Right cardiac atrium (tissue), 5 donors: ENCODE results near the gene OR6C70. TPM values are rescaled to one million over a fixed set of nuclear protein-coding genes. Genes with fewer than 3 reads are reported as not detected.
"Not testable (repeated sequence)": the region's sequence is repeated elsewhere in the genome, so short reads cannot be mapped to it uniquely, and the experiment has no call there.

ENCODE experiments used
- ATAC-seq, 2 donors: fragments of 200-7000 bp; cut with Tn5 transposase; one replicate each; pipeline versions ENCODE4 v1.8.0 to v1.9.1; 2020; ENCODE audit warnings: moderate library complexity in 2 of 2, mild to moderate bottlenecking in 1 of 2
- DNase-seq, 3 donors: peaks; one replicate each; pipeline ENCODE4 v3.0.0-alpha.2; 2020
- H3K27ac ChIP-seq: one replicate; pipeline ENCODE4 v1.5.1; 2013; ENCODE audit warnings: mild to moderate bottlenecking, low read length, control low read depth, moderate library complexity
- H3K27me3 ChIP-seq: one replicate; pipeline ENCODE4 v1.6.1; 2013; ENCODE audit not compliant: control insufficient read depth, insufficient read depth
- H3K4me1 ChIP-seq: one replicate; pipeline ENCODE4 v1.6.1; 2013; ENCODE audit warnings: low read length; ENCODE audit not compliant: control insufficient read depth, insufficient read depth
- H3K4me3 ChIP-seq: one replicate; pipeline ENCODE4 v1.5.1; 2013; ENCODE audit warnings: low read length, control low read depth
- H3K9me3 ChIP-seq: one replicate; pipeline ENCODE4 v1.6.1; 2013; ENCODE audit warnings: low read length; ENCODE audit not compliant: control insufficient read depth
- WGBS: extraction: QIAGEN DNeasy Blood & Tissue Kit; methylation state at CpG from one replicate; pipeline ENCODE4 v1.1.7; 2013; 5-methylcytosine and 5-hydroxymethylcytosine counted together
- intact Hi-C, 4 donors: fragments of 100-400 bp; cut with DNase I; formaldehyde crosslinking; loops; one replicate each; pipeline versions ENCODE4 v1.11.0 to v1.14.0; 2022 to 2023
- long read RNA-seq, 4 donors: library from polyadenylated mRNA; unstranded; transcript quantifications; one replicate each; pipeline ENCODE4 v2.0.0, GENCODE V29; 2020 to 2021
- polyA plus RNA-seq: library from polyadenylated mRNA; stranded (reverse); fragments of 200-250 nt; gene quantifications from one replicate; pipeline ENCODE4 v1.2.3, GENCODE V29; 2013
- total RNA-seq, 4 donors: library from RNA; stranded (reverse); fragmentation: NEBNext Ultra II Directional; extraction: Animal tissue kit (Norgen Biotek cat#: 25700); gene quantifications; one replicate each; pipeline ENCODE4 v1.2.1, GENCODE V29; 2021
- donor health status: healthy with polysubstance abuse.
- donor health status: DM: no; HTN: yes; CAD: no.
- donor health status: DM: no; HTN: no; CAD: no.
- donor health status: DM: no; HTN: yes; CAD: no; lungs with severe emphysema.
- donor health status: DM: yes; HTN: yes; CAD: no.

Gene OR6C70
- total RNA-seq (not detected), polyA plus RNA-seq (not detected)
- long read RNA-seq, donor 1 = 0 reads
- long read RNA-seq, donor 2 = 0 reads
- long read RNA-seq, donor 3 = 0 reads
- long read RNA-seq, donor 4 = 0 reads

- intact Hi-C loops = no loop called here
- Histone ChIP-seq H3K4me3 (no peak within 1 kb of the TSS), H3K27ac (no peak within 1 kb of the TSS), H3K9me3 (no peaks in the 10 kb centered on the region), H3K4me1 (no peaks in the 10 kb centered on the region), H3K27me3 (no peaks in the 10 kb centered on the region)
- 75% methylated on average over 3 of the region's 3 CpGs for WGBS
- ATAC-seq (no peak), DNase-seq (no peak)
Measured at GRCh38 chr12:55470088-55470829, at the start of gene OR6C70. Gene OR6C70, minus strand, starts transcription at chr12:55470138. Its CDS starts 0 bp downstream, at chr12:55470138.

DNA sequence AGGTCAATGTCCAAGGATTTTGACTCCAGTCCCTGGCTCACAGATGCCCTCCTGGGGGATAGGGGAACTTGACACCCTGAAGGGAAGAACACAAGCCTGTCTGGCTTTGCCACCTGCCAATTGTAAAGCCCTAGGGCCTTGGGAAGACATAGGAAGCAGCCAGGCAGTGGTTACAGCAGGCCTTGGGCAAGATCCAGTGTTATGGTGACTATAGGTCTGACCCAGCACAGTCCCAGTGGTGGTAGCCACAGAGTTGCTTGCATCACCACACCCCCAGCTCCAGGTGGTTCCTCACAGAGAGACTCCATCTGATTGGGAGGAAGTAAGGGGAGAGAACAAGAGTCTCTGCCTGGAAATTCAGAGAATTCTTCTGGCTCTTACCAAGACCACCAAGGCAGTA, 46.5 kb upstream of the OR6C70 start:
- ATAC-seq (no peak), DNase-seq (no peak)
- H3K4me3 ChIP-seq = no peak overlapping the region
- H3K27ac ChIP-seq = no peak overlapping the region
- intact Hi-C loops = no loop called here
- H3K4me1 ChIP-seq = no peaks in the 10 kb centered on the region
- H3K9me3 ChIP-seq = no peaks in the 10 kb centered on the region
- H3K27me3 ChIP-seq = no peaks in the 10 kb centered on the region

DNA sequence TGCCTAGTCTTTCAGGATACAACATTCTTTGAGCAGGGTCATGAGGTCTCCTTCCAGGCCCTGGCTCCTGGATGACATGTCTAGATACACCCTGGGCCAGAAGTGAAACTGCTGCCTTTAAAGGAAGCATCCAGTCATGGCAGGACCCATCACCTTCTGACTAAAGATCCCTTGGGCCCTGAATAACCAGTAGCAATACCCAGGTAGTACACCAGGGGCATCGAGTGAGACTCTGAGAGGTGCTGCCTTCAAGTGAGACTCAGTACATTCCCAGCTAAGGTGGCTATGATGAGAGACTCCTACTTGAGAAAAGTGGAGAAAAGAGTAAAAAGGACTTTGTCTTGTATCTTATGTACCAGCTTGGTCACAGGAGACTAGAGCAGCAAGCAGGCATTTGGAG, 45.8 kb upstream of the OR6C70 start:
- Histone ChIP-seq H3K4me3 (no peak overlapping the region), H3K27ac (no peak overlapping the region), H3K9me3 (no peaks in the 10 kb centered on the region), H3K4me1 (no peaks in the 10 kb centered on the region), H3K27me3 (no peaks in the 10 kb centered on the region)
- no peak for DNase-seq
- ATAC-seq = no peak
- 60% methylated on average over 1 of the region's 1 CpG for WGBS
- intact Hi-C loops = no loop called here

DNA sequence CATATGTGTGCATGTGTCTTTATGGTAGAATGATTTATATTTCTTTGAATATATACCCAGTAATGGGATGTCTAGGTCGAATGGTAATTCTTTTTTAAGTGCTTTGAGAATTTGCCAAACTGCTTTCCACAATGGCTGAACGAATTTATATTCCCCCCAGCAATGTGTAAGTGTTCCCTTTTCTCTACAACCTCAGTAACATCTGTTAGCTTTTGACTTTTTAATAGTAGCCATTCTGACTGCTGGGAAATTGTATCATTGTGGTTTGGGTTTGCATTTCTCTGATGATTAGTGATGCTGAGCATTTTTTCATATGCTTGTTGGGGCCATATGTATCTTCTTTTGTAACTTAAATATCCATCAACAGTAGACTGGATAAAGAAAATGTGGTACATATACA, 31.7 kb upstream of the OR6C70 start:
- H3K27ac ChIP-seq = no peak overlapping the region
- ATAC-seq (no peak), DNase-seq (no peak)
- 28% methylated on average over 2 of the region's 2 CpGs for WGBS
- no peaks in the 10 kb centered on the region for H3K9me3 ChIP-seq
- no peak overlapping the region for H3K4me3 ChIP-seq
- intact Hi-C loops = no loop called here
- H3K4me1 ChIP-seq = no peaks in the 10 kb centered on the region
- H3K27me3 ChIP-seq = no peaks in the 10 kb centered on the region

DNA sequence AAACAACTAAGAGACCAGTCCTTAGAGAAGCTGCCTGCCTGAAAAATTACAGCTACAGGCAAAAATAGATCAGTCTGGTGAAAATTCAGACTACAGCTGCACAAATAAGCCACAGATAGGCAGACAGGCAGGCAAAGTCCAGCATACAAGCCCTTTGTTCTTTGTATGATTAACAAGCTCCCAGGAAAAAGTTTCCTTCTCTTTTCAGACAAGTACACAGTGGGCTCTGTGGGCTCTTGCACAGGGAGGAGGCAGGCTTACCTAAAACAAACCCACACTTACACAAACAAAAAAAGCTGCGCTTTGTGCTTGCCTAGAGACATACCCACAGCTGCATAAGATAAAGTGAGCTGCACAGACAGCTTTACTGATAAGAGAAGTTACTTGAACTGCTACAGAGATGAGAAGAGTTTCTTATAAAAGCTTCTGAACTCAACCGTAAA, 29.9 kb upstream of the OR6C70 start:
- Histone ChIP-seq H3K9me3 (no peaks in the 10 kb centered on the region), H3K27me3 (no peaks in the 10 kb centered on the region), H3K27ac (no peak overlapping the region), H3K4me3 (no peak overlapping the region), H3K4me1 (no peaks in the 10 kb centered on the region)
- DNase-seq = no peak
- intact Hi-C loops = no loop called here
- no peak for ATAC-seq
- 17% methylated on average over 2 of the region's 2 CpGs for WGBS

DNA sequence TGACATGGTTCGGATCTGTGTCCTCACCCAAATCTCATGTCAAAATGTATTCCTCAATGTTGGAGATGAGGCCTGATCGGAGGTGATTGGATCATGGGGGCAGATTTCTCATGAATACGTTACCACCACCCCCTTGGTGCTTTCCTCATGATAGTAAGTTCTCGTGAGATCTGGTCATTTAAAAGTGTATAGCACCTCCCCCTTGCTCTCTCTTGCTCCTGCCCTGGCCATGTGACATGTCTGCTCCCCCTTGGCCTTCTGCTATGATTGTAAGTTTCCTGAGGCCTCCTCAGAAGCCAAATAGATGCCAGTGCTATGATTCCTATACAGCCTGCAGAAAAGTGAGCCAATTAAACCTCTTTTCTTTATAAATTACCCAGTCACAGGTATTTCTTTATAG, 29.3 kb upstream of the OR6C70 start:
- DNase-seq = no peak
- WGBS = 70% methylated on average over 4 of the region's 4 CpGs

DNA sequence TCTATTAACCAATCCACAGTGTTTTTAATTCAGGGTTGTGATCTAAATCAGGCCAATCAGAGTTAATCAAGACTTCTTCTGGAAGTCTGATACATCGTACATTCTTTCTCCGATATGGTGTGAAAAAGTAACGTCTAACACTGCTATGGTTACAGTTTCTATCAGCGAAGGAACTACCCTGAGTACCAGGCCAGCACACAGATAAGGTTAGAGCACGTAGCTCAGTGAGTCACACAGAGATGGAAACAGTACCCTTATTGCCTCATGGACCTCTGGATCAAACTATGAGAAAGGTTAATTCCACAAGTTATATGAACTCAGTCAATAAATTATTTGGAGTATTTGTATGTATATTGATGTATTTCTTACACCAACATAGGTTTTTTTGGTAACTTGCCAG, 25.6 kb upstream of the OR6C70 start:
- Histone ChIP-seq H3K27me3 (no peaks in the 10 kb centered on the region), H3K9me3 (no peaks in the 10 kb centered on the region), H3K27ac (no peak overlapping the region), H3K4me3 (no peak overlapping the region), H3K4me1 (no peaks in the 10 kb centered on the region)
- 38% methylated on average over 5 of the region's 5 CpGs for WGBS
- intact Hi-C loops = no loop called here
- DNase-seq (no peak), ATAC-seq (peak; percentile 55 to 76)

More for the DNA sequence above, 29.3 kb upstream of the OR6C70 start:
- H3K4me1 ChIP-seq = no peaks in the 10 kb centered on the region
- H3K4me3 ChIP-seq = no peak overlapping the region
- H3K9me3 ChIP-seq = no peaks in the 10 kb centered on the region
- ATAC-seq = no peak
- no peaks in the 10 kb centered on the region for H3K27me3 ChIP-seq
- intact Hi-C loops = no loop called here
- no peak overlapping the region for H3K27ac ChIP-seq

DNA sequence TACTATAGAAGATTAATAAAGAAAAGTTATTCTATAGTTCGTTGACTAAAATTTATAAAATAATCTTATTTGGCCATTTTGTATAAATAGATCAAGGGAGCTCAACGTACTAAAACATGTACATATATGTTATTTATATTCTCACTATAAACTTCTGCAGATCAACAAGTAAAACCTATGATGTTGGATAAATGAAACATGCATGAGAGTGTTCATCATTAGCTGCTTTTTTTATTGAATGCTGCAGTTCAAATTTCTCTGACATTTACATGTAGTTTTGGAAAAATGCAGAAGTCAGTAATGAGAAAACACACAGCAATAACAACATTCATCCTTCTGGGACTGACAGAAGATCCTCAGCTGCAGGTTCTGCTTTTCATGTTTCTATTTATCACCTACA, 22.1 kb upstream of the OR6C70 start, which contains the start of gene OR6C68:
Gene OR6C68, plus strand, starts transcription at position 301 of the 400 bp plus-strand sequence. Its CDS starts 0 bp downstream, at position 301.
- intact Hi-C loops = no loop called here

DNA sequence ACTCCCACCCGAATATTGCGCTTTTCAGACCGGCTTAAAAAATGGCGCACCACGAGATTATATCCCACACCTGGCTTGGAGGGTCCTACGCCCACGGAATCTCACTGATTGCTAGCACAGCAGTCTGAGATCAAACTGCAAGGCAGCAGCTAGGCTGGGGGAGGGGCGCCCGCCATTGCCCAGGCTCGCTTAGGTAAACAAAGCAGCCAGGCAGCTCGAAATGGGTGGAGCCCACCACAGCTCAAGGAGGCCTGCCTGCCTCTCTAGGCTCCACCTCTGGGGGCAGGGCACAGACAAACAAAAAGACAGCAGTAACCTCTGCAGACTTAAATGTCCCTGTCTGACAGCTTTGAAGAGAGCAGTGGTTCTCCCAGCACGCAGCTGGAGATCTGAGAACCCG, 14.3 kb upstream of the OR6C70 start:
- H3K27ac ChIP-seq, H3K4me3 ChIP-seq, DNase-seq, H3K4me1 ChIP-seq, ATAC-seq, H3K27me3 ChIP-seq, intact Hi-C loops, H3K9me3 ChIP-seq: not testable (repeated sequence)
- 82% methylated on average over 12 of the region's 13 CpGs for WGBS

More for the DNA sequence above, 22.1 kb upstream of the OR6C70 start, which contains the start of gene OR6C68:
- no peaks in the 10 kb centered on the region for H3K9me3 ChIP-seq
- ATAC-seq (no peak), DNase-seq (no peak)
- no peak within 1 kb of the TSS for H3K4me3 ChIP-seq
- no peaks in the 10 kb centered on the region for H3K4me1 ChIP-seq
- no peak within 1 kb of the TSS for H3K27ac ChIP-seq
- no peaks in the 10 kb centered on the region for H3K27me3 ChIP-seq
- WGBS = 52% methylated on average over 2 of the region's 2 CpGs

DNA sequence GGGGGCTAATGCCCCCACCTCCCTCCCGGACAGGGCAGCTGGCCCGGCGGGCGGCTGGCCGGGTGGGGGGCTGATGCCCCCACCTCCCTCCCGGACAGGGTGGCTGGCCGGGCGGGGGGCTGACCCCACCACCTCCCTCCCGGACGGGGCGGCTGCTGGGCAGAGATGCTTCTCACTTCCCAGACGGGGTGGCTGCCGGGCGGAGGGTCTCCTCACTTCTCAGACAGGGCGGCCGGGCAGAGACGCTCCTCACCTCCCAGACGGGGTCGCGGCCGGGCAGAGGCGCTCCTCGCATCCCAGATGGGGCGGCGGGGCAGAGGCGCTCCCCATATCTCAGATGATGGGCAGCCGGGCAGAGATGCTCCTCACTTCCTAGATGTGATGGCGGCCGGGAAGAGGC, 9.2 kb upstream of the OR6C70 start:
- WGBS = 95% methylated on average over 29 of the region's 29 CpGs
- DNase-seq = peak in 1 of 3 donors; percentile 45
- intact Hi-C loops, H3K27me3 ChIP-seq, H3K4me3 ChIP-seq, H3K4me1 ChIP-seq, ATAC-seq, H3K9me3 ChIP-seq, H3K27ac ChIP-seq: not testable (repeated sequence)

DNA sequence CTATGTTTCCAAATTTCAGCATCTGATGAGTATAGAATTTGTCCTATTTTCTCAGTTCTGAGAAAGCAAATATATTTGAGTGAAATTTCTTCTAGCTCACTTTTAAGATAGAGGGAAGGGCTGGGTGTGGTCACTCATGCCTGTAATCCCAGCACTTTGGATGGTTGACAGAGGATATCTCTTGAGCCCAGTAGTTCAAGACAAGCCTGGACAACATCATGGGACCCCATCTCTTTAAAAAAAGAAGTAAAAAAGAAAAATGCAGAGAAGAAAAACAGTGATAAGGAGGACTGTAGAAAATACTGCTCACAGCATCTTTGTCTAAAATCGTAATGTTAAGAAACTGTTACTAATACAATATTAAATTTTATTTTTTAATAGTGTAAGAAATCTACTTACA, 2.3 kb upstream of the OR6C70 start:
- H3K27me3 ChIP-seq = no peaks in the 10 kb centered on the region
- WGBS = 79% methylated on average over 1 of the region's 1 CpG
- ATAC-seq = no peak

More for the DNA sequence above, 2.3 kb upstream of the OR6C70 start:
- H3K27ac ChIP-seq = no peak overlapping the region
- H3K4me3 ChIP-seq = no peak overlapping the region
- intact Hi-C loops = no loop called here
- DNase-seq = no peak
- H3K9me3 ChIP-seq = no peaks in the 10 kb centered on the region
- H3K4me1 ChIP-seq = no peaks in the 10 kb centered on the region
